GM19035 (cell line): ENCODE data around the gene EYA3.

Experiments
- ATAC-seq: cut with Tn5 transposase; IDR thresholded peaks from one replicate; pipeline ENCODE4 v1.9.1; 2021; ENCODE audit not compliant: unreplicated experiment

The EYA3 gene

GRCh38 chr1:27941671-27942540 lies 146.5 kb downstream of the EYA3 start:
- ATAC-seq: no peak

GRCh38 chr1:27940870-27941560 lies 147.4 kb downstream of the EYA3 start:
- no peak for ATAC-seq

- no peak for ATAC-seq
Measured at GRCh38 chr1:27940297-27940696, 148.1 kb downstream of the EYA3 start.

- ATAC-seq: no peak
Measured at GRCh38 chr1:27938488-27938887, 149.9 kb downstream of the EYA3 start.

GRCh38 chr1:27937524-27937836 lies 150.9 kb downstream of the EYA3 start:
- ATAC-seq: no peak

GRCh38 chr1:27936370-27936769 lies 152.0 kb downstream of the EYA3 start:
- ATAC-seq: no peak

- ATAC-seq: no peak
Measured at GRCh38 chr1:27935721-27936120, 152.7 kb downstream of the EYA3 start.

- ATAC-seq: no peak
Measured at GRCh38 chr1:27934818-27935549, 153.4 kb downstream of the EYA3 start, which contains the start of gene SMPDL3B. SMPDL3B (plus strand) TSS chr1:27935000; CDS start chr1:27935184, 184 bp downstream.

- ATAC-seq: no peak
Measured at GRCh38 chr1:27931759-27932158, 156.7 kb downstream of the EYA3 start.

- no peak for ATAC-seq
Measured at GRCh38 chr1:27931184-27931583, 157.2 kb downstream of the EYA3 start.

- no peak for ATAC-seq
Measured at GRCh38 chr1:27928216-27928954, 160.0 kb downstream of the EYA3 start.

- ATAC-seq: no peak
Measured at GRCh38 chr1:27922272-27922671, 166.1 kb downstream of the EYA3 start.
